Effector CD8-positive, alpha-beta T cell (primary cell): Measurements from ENCODE around the gene SDF2.

Source experiments
- DNase-seq: peaks from one replicate; lab custom pipeline; 2025; lab: John Stamatoyannopoulos, UW
- total RNA-seq, 4 experiments: gene quantifications; one replicate each; lab custom pipeline; 2026; lab: John Stamatoyannopoulos, UW

SDF2 gene, protein sequence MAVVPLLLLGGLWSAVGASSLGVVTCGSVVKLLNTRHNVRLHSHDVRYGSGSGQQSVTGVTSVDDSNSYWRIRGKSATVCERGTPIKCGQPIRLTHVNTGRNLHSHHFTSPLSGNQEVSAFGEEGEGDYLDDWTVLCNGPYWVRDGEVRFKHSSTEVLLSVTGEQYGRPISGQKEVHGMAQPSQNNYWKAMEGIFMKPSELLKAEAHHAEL
- 36.6 to 51.3 (median 42.3) reads per million in 4 experiments for total RNA-seq

DNA sequence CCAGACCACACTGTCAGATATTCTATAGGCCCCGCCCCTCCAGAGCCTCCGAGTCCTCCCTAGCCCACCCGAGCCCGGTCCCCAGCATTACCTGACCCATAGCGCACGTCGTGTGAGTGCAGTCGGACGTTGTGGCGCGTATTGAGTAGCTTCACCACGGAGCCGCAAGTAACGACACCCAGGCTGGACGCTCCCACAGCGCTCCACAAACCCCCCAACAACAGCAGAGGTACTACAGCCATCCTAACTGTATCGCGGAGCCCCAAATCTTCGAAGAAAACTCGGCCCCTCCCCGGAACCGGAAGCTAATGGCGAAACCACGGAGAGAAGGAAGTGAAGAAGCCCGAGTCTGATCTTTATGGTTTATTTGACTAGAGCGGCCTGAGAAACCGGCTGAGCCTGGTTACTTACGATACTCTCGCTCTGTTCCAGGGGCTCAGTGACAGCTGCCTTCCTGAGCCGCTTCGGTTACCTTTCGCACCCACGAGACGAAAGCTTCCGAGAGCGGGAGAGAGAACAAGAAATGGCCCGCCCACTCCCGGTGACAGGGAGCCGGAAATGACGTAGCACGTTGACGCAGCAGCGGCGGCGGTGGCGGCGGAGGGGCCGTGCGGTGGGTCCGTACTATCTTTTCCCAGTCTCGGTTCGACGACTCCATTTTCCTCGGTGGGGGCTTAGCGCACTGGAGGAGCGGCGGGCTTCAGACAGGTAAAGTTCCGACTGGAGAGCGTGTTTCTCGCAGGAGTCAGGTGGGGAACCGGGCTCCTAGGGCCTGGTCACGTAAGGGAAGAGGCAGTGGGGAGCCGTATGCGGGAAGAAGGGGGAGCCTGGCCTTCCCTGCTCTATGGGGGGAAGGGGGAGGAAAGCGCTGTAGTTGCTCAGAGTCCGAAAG lies at the start of gene SDF2, which contains the start of gene SUPT6H:
SDF2 (minus strand) TSS at position 272 of the 892 bp plus-strand sequence; CDS start at position 242, 30 bp downstream.
SUPT6H (plus strand) TSS at position 571 of the 892 bp plus-strand sequence. CDS start 11,197 bp downstream, outside the sequence.
- peak; percentile 87 for DNase-seq

DNA sequence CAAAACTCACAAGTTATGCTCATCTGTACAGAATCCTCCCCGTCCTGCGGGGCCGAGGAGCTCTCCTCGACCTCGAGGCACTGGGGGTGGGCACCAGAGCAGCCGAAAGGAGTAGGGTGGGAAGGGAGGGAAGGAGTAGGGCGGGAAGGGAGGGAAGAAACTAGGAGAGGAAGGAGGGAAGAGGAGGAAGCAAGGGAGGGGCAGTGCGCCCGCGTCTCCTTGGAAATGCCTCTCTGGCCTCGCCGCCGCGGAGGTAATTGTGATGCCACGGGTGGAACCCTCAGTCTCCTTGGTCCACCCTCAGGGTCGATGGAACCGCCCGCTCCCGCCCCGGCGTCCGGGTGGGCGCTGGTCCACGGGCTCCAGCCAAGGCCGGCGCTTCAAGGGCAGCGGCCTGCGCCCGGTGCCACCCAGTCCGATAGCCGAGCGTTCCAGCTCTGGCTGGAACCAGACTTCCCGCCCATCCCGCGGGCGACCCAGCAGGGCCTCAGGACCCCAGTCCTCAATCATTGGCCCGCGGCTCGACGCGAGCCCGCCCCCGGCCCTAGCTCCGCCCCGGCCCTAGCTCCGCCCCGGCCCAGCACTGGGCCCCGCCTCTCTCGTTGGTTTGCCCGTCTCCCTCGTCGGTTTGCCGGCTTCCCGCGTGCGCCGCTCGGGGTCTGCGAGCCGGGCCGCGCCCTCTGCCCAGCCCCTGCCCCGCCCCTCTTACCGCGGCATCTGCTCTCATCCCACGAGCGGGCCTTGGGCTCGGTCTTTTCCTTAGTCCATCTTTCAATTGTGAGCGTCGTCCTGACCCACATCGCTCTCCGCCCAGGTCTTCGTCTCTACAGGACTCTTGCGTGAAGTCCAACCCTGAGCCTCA lies 49.4 kb upstream of the SDF2 start:
- DNase-seq, result peak; percentile 84

DNA sequence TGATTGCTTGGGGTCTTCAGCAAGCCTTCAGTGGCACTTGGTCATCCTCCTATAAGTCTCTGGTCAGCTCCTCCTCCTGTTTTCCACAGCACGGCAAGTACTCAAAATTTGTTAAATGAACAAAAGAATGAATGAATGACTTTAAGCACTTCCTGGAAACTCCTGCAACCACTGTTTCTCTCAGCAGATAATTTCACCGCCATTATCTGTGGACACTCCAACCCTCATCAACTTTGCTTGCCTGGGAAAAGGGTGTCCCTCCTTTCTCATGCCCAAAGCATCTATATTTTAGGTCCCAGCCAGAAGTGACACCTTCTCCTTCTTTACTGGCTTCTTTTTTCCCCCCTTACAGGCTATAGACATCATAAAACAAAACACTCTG lies 45.6 kb upstream of the SDF2 start:
- DNase-seq, result no peak

DNA sequence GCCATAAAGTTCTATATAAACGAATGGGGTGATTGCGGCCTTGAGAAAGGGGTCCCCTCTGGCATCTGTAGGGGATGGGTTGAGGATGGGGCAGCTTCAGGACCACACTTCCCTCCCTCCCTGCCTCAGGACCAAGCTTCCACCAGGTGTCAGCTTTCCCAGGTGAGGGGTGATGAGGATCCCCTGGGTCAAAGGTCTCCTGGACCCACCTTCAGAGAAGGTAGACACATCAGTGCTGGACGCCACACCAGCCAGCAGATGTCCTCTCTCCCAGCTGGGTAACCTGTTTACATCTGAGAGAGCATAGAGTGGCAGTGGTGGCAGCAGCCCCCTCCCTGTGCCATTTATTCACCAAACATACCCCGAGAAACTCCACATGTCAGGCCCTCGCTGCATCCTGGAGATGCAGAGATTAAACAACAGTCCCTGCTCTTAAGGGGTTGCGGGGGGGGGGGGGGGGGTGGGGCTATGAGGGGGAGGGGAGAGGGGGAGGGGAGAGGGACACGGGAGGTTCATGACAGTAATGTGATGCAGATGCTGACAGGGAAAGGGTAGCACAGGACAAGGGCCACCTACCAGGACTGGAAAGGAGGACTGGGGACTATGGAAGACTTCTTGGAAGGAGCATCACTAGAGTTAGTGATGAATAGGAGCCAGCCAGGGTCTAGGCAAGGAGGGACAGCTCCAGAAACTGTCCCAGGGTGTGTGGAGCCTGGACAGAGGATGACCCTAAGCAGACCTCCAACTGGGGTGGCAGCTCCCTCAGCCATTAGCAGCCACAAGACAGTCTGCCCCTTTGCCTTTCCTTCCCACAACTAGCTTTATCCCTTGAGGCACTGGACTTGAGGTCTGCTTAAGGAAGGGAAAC lies 45.0 kb upstream of the SDF2 start:
- DNase-seq, result no peak

DNA sequence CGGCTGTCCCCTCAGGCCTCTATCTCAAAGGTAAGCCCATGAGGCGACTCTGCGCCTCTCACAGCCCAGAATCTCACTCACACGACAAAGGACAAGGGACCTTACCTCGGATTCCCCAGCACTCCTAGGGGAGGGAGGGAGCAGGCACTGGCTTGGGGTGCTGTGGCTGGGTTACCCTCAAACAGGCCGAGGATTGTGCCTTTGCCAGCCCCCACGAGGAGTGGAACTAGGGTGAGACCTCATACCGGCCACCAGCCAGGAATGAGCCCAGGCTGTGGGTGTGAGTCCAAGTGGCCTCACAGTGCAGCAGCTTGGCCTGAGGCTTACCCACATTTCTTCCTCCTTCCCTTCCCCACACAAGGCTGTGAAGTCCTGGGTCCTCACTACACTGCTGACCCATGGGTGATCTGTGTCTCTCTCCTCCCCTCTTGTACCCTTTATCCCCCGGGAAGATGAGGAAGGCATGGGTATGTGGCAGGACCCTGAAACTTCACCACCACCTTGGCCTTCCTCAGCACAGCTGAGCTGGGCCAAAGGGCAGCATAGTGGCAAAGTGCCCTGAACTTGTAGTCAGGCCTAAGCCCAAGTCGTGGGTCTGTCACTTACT lies 44.1 kb upstream of the SDF2 start:
- DNase-seq, result no peak

DNA sequence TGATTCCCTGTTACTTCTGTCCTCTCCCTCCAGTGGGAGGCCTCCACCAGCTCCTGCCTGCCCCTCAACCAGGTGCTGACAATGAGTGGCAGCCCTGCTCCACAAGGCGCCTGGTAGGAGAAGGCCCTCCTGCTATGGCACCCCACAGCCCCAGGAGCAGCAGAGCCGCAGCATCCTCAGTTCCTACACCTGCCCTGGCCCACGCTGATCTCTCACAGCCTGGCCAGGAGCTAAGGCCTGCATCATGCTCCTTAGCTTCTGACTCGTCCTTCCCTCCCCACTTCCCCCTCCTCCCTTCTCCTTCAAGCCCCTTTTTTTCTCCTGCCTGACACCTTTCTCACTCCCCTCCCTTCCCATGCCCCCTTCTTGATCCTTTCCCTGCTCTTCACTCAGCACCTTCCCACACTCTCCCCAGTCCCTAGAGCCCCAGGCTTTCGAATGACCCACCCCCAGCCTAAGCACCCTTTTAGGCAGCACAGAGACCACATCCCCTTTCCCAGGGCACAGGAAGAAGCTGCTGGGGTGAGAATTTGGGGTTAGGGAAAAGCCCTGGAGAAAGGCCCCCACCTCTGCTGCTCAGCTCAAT lies 43.5 kb upstream of the SDF2 start:
- DNase-seq, result no peak

DNA sequence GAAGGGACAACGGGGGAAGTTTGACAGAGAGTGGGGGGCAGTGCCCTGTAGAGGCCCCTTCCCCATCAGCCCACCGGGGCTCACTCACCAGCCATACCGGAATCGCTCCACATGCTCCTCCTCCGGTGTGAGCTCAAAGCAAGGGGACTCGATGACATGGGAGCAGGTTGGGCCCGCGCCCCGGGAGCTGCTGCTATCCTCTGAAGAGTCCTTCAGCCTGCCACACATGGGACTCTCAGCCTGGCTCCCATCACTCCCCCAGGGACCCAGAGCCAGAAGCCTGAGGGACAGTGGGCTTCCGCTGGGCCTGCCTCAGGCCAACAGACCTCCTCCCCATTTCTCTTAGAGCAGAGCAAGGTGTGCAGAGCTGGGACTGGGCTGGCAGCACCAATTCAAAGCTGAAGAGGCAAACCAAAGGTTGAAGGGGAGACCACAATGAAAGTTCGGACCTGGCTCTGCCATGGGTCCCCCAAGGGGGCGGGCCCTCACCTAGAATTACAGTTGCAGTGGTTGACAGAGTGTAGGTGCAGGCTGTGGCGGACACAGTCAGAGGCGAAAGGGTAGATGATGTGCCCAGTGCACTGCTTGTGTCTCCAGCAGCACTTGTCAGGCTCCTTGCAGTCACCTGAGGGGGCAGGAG lies 42.6 kb upstream of the SDF2 start:
- DNase-seq, result no peak

DNA sequence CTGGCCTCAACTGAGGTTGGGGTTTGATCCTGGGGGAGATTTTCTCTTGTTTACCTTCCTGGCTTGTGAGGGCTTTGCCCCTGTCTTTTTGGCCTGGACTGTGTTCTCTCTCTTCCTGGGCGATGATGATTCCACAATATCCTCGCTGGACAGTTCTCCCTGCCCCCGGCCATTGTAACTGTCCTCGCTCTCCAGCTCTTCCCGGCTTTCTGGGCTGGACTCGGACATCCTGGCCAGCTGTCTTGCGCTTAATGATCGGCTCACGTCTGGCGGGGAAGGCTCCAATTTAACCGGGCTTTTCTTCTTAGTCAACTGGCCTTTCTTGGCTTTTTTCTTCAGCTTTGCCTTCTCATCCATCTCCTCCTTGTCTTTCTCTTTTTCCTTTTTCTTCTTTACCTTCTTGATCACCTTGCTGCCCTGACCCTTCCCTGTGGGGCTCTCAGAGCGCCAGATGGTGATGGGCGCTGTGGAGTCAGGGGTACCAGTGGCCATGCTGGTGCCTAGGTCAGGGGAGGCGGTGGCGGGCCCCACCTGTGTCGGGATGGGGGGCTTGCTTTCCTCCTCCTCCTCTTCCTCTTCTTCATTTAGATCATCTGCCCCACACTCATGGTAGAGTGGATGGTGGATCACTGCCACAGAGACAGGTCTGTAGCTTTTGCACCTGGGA lies 42.0 kb upstream of the SDF2 start:
- no peak for DNase-seq

DNA sequence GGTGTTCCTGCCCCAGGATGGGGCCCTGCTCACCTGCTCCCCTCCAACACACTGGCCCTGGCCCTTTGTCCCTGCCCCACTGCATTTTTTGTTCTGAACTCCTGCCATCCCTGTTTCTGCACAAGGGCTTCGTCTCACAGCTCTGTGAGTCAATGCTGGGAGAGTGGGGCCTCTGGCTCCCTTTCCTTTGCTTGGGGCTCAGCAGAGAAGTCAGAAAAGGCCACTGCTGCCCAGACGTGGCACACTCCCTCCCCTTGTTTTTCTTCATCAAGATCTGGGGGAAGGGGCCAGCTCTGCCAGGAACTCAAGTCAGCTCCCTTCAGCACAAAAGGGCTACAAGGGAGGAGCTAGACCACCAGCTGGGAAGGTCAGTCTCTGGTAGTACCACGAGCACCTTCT lies 41.0 kb upstream of the SDF2 start:
- DNase-seq, result no peak

DNA sequence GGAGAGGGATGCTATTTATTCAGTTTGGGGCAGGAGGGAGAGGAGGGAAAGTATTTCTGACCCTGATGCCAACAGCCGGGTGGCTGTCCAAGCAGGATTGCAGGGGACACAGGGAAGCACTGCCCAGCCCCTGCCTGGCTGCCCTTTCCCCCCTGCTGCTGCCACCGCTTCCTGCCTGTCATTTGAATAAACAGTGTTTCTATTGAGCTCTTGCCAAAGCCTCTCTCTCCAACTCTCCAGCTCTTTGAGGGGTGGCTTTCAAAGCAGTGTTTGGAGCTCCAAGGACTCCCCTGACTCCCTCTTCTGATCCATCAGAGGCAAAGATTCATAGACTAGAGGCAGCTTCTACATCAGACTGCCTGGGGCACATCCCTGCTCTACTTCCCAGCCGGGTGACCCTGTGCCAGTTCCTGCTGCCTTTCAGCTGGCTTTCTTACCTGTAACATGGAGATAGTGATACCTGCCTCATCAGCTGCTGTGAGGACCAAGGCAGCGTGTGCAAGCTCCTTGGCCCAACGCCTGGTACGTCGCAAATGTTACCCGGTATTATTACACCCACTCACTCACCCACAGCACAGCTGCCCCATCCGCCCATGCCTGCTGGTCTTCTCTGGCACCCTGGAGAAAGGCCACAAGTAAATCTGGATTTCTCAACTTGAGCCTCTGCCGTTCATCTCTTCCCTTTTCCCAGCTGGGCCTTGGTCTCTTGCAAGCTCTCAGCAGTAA lies 40.5 kb upstream of the SDF2 start:
- DNase-seq, result no peak

DNA sequence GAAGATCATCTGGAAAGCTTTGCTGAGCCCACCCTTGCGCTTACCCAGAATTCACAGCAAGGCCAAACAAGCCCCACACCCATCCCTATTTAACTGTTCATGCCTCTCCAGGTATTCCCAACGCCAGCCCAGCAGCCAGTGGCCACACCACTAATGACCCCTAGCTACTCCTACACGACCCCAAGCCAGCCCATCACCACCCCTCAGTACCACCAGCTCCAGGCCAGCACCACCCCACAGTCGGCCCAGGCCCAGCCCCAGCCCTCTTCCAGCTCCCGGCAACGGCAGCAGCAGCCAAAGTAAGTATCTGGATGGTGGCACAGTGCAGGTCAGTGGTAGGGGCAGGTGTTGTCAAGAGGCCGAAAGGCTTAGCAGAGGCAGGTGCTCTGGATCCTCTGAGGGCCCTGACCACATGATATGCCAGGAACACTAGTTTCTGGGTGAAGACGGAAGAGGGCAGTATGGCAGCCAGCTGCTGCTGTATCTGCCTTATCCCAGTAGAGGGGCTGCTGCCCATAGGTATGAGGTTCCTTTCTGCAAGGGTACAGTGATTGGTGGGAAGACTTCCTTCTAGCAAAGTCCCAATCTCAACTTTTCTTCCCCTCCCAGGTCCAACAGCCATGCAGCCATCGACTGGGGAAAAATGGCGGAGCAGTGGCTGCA lies 39.3 kb upstream of the SDF2 start:
- DNase-seq, result no peak

DNA sequence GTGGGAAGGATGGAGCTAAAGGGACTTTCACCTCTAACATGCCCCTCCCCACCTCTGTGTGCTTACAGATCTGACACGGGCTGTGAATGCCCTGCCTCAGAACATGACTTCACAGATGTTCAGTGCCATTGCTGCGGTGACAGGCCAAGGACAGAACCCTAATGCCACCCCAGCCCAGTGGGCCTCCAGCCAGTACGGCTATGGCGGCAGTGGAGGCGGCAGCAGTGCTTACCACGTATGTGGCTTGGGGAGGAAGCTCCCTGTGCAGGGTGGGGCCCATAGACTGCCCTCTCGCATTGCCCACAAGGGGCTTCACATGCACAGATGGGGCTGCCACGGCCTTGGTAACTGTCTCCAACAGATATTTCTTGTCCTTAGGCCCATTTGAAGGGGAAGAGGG lies 38.6 kb upstream of the SDF2 start:
- DNase-seq, result no peak

DNA sequence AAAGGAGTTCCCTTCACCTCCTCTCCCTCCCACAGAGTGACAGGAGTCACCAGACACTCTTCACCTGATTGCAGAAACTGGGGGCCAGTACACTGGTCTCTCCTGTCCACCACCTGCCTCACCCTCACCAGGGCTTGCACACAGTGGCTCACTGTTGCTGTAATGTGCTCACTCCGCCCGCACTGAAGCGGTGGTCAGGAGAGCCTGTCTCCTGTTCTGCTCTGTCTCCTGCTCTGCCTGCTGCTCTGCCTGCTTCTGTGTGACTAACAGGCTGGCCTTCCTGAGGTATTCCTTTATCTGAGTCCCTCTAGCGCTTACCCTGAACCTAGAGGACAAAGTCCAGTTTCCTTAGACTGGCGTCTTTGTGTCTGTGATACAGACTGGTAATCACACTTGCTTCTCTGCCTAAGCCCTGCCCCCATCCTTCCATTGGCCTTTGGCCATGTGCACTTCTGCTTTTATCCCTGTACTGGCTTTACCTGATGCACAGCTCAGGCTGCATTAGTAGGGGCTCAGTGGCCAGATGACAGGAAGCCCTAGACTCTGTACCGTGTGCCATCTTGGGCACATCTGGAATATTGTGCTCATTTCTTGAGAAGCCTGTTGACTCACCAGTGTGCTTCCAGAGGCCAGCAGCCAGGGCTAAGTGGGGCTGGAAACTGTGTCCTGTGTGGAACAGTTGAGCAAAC lies 36.7 kb upstream of the SDF2 start:
- DNase-seq, result no peak

DNA sequence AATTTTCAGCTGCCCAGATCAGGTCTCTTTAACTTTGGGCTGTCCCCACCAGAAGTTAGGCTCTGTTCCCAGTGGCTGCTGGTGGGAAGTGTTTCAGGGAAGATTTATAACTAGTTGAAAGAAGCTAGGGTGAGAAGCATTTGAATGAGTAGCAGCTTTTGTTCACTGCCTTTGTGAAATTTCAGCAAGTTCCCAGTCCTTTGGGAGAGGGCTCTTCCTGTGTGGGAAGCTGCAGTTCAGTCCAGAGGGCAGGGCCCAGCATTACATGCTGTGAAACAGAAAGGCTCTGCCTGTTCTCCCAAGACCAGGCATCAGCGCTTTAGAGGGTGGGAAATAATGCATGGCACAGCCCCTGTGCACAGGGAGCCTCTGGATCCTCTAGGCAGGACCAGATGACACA lies 32.2 kb upstream of the SDF2 start:
- DNase-seq, result no peak

DNA sequence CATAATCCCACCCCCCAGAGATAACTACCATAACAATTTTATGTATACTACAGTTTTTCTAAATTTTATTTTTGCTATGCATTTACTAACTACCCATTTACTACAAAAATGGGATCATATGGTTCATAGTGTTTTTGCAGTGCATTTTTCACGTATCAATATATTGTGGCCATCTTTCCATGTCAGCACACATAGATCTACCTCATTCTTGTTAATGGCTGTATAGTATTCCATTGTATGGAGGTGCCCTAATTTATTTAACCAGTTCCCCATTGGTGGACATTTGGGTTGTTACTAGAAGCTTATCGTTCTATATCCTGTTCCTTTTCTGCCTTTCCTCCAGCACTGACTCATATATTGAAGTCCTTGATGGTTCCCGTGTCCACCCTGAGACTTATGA lies 27.3 kb upstream of the SDF2 start:
- DNase-seq, result no peak

DNA sequence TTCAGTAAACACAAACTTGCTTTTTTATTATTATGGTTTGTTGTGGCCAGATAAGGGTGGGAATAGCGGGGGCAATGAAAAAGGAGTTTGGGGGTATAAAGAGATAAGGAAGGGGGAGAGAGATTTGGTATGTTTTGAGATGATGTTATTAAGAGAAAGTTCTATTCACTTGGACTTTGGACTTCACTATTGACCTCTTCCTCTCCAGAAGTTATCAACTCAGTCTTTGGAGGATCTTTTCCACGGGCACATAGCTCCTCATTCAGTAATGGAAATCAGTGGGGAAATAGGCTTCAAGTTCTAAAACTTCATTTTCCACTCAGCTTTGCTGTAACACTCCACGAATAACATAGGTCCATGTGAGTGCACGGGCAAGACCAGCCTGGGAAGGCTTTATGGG lies 26.8 kb upstream of the SDF2 start:
- DNase-seq, result no peak

DNA sequence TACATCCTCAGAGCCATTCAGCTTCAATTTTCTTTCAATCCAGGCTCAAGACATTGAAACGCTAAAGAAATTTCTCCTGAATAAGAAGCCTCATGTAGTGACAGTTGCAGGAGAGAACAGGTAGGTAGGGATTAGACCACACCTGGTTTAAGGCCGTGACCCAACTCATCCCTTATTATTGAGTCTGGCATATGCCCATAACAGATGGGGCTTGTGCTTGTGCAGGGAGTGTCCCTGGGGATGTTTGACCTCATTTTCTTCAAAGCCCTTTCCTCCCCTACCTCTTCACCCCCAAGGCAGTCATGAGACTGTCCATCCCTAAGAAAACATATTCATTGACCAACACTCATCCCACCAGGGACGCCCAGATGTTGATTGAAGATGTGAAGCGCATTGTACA lies 24.6 kb upstream of the SDF2 start:
- no peak for DNase-seq

DNA sequence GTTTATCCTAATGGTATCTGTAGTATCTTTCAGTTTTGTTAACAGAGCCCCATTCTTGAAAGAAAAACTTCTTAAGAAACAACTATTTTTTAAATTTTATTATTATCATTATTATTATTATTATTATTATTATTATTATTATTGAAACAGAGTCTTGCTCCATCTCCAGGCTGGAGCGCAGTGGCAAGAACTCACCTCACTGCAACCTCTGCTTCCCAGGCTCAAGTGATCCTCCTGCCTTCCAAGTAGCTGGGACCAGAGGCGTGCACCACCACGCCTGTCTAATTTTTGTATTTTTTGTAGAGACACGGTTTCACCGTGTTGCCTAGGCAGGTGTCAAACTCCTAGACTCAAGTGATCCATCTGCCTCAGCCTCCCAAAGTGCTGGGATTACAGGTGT lies 23.7 kb upstream of the SDF2 start:
- DNase-seq, result no peak
